Putamen (tissue), 1 donor: ENCODE measurements around the gene DNASE1L3.
"Not testable (repeated sequence)": the region's sequence is repeated elsewhere in the genome, so short reads cannot be mapped to it uniquely, and the experiment has no call there.

ENCODE experiments used
- DNase-seq: peaks from one replicate; pipeline ENCODE4 v3.0.0-alpha.2; 2016; ENCODE audit warnings: low spot score

The DNASE1L3 gene

DNA sequence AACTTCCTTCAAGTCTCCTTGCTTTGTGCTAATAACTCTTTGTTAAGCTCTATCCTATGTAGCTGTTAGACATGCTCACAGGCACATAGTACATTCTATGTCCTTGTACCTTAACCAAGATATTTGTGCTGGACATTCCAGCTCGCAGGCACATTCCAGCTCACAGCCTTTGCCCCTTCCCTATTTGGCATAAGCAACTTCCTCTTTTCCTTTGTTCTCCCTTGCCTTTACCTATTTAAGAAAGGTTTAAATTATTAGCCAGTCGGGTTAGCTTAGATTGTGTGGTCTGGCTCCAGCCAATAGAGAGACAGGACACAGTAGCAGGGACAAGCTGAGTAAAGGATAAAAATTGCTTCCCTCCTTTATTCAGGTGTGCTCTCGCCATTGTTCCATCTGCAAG, 9.3 kb downstream of the DNASE1L3 start:
- not testable (repeated sequence) for DNase-seq

DNA sequence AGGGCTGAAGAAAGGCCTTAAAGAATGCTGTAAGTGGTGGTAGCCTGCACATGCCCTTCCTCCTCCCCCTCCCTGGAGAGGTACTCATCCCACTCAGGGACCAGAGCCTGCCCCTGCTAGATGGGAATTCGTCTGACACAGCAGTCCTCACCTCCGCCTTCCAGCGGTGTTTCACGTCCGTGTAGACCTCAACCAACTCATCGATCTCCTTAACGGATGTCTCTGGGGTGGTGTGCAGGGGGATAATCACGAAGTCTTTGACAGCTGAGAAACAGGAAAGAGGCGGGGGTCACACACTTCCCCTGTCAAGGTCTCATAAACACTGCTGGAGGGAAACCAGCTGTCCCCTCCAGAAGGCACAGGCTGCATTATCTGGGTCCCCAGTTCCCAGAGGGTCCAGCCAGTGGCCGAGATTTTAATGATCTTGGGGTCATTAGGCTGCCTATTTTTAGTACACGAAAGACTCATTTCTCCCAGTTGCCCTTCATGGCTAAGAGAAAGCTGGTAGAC, 9.9 kb downstream of the DNASE1L3 start:
- no peak for DNase-seq

DNA sequence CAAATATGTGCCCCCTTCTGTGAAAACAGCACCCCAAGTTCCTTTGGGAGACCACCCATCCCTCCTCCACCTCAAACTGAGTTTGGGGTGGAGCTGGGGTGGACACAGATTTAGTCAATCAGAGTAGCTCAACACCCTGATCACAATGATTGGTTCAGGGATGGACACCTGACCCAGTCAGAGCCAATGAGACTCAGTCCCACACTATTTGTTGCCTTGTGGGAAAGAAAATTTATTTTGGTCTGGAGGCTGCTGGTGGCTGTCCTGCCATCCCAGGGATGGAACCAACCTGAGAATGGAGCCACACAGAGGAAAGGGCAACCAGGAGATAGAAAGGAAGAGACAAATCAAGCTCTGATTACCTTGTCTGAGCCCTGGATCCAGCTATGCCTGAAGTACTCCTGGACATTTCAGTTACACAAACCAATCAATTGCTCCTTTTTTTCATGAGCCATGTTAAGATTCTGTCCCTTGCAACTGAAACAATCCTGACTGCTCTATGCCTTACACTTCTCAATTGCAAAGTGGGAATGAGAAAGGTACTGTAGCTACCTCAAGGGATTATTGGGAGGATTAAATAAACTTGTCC, 10.6 kb downstream of the DNASE1L3 start:
- DNase-seq, result no peak

DNA sequence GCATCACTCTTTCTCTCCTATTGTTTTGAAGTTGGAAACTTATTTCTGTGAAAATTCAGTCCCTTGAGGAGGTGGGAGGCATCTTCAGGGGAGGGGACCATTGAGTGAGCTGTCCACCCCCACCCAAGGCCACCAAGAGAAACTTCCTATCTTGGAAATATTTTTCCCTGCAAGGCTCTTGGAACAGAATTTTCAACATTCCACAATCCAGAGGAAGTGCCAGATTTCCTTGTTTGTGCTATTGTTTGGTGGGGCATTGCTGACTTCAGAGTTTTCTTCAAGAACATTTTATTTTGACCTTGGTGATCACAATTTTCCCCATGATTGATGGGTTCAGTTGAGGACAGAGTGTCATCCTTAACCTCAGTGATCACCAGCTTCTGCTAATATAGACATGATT, 12.0 kb downstream of the DNASE1L3 start:
- no peak for DNase-seq

DNA sequence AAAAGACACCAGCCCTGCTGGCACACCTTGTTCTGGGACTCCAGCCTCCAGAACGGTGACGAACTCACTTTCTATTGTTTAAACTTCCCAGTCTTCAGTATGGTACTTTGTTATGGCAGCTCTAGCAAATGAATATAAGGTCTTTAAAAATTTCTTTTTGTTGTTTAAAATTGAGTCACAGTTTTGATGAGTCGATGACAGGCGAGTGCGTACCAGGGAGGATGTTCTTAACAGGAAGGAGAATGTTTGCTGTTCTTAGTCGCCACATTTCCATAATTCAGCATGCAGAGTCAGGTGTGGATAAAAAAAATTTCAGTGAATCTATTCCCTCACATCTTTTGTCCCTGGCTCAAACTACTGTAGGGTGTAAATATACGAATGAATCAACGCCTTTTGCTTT, 12.4 kb downstream of the DNASE1L3 start:
- no peak for DNase-seq

DNA sequence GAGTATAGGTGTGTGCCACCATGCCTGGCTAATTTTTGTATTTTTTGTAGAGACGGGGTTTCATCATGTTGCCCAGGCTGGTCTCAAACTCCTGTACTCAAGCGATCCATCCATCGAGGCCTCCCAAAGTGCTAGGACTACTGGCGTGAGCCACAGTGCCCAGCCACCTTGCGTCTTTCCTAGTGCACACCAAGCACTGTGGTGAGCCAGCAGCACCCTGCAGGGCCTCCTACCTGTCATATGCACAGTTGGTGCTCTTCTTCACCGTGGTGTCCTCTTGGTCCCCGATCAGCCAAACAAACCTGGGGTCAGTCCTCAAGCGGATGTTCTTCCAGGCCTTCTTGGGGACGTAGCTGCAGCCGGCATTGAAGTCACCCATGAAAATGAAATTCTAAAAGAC, 13.2 kb downstream of the DNASE1L3 start:
- no peak for DNase-seq

DNA sequence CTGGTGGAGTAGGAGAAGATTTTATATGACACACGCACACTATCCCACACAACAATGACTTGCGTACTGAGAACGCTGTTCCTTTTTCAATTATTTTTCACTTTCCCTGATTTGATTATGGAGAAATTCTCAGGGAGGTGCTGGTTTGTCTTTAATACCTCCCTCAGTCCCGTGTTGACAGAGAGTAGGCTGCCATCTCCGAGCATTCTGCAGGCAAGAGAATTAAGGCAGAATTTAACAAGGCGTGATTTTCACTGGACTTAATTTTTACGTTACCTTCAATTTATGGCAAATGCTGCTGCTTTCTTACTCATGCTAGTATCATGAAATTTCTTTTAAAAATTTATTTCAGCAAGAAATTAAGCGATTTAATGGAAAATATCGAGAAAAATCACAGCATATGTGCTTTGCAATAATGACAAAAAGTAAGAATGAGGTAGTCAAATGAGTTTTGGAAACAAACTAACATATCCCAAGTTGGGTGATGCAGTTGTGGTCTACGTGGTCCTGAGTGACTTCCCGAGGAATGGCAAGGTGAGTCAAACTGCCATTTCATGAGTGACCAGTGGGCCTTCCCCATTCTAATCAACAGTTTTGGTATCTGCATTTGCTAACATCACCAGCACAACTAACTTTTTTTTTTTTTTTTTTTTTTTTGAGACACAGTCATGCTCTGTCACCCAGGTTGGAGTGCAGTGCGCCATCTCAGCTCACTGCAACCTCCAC, 16.9 kb downstream of the DNASE1L3 start:
- DNase-seq, result no peak

DNA sequence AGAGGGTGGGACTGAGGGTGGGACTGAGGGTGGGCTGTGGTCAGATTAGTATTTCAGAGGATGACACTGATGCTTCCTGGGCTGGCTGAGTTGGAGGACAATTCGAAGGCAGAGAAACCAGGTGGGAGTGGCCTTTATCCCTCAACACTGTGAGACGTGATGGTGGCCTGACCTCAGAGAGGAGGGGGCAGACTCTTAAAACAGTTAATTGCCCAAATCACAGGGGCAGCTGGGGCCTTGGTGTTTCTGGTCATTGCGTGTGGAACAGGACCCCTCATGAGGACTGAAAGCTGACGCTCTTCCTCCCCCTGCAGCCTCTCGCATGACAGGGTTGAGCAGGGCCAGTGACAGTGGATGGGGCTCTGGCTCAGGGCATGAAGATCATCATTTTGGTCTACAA, 18.7 kb downstream of the DNASE1L3 start:
- DNase-seq, result no peak

DNA sequence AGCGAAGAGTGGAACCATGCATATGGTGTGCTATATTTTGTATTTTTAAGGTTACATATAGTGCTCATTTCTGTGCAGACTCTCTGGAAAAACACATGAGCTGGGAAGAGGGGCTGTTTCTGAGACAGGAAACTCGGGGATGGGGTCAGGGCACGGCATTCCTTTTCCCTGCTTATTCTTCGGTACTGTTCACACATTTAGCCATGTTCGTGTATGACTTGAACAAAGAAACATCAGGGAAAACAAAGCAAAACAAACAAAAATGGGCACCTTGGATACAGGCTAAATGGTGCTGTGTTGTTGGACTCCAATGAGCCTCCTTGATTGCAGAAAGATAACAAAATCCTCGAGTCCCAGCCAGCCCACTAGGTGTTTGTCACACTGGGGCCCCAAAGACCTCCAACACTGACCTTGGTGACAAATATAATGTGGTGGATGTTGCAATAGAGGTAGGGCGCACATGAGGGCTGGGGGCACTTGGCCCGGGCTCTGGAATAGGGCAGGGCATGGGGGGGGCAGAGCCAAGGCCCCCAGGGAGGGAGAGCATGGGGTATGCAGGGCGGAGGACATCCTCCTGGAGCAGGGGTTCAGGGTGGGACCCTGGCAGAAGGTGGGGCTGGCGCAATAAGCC, 19.3 kb downstream of the DNASE1L3 start:
- DNase-seq, result no peak

DNA sequence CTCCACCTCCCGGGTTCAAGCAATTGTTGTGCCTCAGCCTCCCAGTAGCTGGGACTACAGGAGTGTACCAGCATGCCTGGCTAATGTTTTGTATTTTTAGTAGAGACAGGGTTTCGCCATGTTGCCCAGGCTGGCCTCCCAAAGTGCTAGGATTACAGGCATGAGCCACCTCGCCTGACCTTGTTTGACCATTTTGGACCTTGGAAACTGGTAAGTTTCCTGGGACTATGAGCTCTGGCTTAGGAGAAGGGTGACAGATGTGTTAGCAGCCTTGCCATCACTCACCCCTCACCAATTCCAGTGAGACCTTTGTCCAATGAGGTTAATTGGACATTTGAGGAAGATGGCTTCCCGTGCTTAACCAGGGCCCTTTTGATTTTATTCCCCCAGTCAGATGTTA, 19.9 kb downstream of the DNASE1L3 start:
- no peak for DNase-seq

DNA sequence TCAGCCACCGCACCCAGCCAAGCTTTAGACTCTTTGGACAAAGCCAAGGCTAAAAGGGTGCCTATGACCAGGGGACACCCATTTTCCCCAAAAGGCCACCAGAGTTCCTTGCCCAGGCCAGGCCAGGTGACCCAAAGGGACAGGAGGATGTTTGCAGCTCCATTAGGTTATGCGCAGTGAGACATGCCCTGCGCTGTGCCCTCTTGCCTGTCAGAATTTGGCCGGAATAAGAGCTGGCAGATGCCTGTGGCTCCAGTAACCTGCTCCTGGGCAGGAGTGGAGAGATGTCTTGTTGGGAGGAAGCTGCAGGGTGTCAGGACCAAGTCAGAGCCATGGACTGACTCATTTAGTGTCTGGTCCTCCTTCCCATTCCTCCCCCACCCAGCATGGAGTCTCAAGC, 20.5 kb downstream of the DNASE1L3 start:
- no peak for DNase-seq

DNA sequence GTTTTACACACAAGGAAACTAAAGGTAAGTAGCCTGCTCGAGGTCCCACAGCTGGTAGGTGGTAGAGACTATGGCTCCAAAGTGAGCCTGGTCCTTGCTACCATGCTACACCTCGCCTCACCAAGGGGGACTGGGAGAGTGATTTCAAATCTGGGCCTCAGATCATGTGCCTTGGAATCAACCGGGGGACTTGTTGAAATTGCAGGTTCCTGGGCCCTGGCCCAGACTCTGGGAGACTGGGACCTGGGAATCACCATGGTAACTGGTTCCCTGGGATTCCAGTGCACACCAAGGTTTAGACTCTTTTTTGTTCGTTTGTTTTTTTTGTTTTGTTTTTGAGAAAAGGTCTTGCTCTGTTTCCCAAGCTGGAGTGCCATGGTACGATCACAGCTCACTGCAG, 21.1 kb downstream of the DNASE1L3 start:
- no peak for DNase-seq

DNA sequence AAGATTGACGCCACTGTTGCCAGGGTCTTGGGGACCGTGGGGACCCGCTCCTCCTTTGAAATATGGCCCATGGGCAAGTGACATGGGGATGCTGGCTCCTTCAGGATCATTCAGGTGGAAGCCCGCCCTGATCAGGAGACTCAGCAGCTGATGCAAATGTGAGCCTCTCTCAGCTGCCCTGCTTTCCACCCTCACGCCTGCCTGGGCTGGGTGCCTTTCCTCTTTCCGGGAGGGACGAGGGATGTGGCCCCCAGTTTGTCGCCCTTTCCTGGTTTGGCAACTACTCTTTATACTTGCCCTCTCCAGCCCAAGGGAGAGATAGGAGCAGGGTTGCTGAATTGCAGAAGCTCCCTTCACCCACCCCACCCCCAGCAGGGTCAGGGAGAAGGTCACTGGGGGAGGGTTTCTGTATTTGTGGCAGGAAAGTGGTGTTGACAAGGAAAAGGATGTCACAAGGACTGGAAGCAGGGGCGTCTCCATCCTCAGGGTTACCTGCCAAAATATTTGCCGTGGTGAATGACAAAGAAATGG, 21.8 kb downstream of the DNASE1L3 start:
- no peak for DNase-seq

DNA sequence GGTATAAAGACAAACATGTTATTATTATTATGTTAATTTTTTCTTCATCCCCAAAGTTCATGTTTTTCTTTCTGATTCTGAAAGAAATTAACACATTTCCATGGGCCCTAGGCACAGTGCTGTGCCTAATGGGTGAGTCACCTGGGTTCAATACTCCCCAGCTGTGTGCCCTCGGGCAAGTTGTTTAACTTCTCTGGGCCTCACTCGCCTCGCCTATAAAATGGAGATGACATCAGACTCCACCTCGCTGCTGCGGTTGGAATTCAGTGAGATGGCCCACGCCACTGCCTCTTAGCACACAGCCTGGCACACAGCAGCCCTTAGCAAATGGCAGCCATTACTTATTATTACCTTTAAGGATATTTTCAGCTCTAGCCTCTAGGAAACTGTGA, 22.6 kb downstream of the DNASE1L3 start:
- DNase-seq, result no peak

DNA sequence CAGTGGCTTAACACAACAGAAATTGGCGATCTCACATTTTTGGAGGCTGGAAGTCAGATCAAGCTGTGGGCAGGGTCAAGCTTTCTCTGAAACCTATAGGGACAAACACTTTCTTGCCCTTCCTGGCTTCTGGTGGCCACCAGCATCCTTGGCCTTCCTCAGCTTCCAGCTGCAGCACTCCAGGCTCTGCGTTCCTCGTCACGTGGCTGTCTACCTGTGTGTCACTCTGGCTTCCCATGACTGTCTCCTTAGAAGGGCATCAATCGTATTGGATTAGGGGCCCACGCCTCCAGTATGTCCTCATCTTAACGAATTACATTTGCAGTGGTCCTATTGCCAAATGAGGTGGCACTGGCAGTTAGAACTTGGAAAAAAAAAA, 25.8 kb downstream of the DNASE1L3 start:
- DNase-seq, result no peak

DNA sequence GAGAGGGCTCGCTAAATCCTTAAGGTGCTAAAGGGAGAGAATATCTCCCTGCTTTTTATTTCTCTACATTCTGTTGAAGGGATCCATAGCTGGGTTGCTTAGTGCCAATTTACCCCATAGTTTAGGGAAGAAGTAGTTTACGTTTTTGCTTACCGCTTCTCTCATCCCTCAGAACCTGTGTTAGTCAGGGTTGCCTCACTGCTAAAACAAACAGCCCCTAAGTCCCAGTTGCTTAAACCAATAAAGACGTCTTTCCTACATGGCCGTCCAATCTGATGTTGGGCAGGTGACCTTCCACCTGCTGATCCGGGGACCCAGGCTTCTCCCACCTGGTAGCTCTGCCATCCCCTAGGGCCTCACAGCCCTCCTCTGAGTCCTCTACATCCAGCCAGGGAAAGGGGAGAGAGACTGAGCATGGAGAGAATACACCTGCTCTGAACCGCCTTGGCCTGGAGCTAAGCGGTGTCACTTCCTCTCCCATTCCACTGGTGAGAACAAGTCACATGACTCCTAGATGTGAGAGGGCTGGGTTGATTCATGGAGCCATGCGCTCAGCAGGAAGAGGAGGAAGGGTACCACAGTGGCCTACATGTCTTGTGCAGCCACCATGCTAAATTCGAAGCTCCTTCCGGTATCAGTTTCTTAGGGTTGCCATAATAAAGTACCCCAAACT, 26.3 kb downstream of the DNASE1L3 start:
- no peak for DNase-seq

DNA sequence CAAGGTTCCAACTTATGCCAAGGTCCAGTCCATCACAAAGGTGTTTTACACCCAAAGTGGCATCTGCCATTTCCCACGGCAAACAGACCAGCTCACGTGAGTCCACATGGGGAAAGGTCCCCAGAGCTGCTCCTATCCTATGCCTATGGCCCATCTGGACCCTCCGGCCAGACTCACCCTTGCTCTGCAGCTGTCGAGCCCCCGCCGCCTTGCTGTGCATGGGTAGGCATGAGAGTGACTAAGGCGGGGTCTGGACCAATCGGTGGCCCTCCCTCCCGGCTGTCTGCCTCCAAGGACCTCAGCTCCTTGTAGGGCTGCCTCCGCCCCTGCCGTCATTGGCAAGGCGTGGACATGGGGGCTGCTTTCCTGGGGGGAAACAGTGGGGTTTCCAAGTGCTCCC, 26.9 kb downstream of the DNASE1L3 start:
- no peak for DNase-seq

DNA sequence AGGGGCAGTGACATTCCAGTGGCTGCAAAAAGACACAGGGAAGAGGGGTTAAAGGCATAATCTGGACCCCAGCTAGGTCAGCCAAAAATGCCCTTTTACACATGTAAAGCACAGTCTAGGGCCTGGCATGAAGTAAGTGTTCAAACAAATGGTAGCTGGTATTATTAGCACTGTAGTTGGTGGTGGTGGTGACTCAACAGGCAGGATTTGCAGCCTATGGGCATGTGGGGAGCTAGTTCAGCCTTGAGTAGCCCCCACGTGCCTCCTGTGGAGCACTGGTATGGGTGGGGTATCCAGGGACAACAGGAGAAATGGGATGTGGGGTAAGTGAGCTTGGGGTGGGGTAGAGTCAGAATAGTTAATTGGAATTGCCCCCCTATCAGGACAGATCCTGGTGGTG, 27.6 kb downstream of the DNASE1L3 start:
- no peak for DNase-seq

DNA sequence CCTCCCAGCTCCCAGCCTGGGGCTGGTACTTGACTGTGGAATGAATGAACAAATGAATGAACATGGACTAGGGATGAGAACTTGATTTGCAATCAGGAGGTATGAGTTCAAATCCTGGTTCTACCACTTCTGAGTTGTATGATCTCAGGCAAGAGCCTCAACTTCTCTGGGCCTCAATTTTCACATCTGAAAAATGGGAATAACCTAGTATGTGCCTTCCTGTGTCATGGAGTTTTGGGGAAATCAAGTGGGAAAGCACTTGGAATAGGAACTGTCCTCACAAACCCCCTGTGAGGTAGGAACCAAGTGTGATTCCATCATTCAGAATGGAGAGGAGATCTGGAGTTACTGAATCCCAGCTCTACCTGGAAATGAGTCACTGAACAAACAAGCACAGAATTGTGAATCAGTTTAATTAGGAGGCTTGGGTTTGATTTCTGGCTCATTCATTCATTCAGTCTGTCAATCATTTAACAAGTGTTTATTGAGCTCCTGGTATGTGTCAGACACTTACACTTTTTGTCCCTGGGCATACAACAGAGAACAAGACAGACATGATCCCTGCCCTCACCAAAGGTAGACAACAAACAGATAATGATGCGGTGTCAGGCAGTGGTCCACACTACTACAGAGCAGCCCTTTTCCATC, 29.7 kb downstream of the DNASE1L3 start:
- no peak for DNase-seq

DNA sequence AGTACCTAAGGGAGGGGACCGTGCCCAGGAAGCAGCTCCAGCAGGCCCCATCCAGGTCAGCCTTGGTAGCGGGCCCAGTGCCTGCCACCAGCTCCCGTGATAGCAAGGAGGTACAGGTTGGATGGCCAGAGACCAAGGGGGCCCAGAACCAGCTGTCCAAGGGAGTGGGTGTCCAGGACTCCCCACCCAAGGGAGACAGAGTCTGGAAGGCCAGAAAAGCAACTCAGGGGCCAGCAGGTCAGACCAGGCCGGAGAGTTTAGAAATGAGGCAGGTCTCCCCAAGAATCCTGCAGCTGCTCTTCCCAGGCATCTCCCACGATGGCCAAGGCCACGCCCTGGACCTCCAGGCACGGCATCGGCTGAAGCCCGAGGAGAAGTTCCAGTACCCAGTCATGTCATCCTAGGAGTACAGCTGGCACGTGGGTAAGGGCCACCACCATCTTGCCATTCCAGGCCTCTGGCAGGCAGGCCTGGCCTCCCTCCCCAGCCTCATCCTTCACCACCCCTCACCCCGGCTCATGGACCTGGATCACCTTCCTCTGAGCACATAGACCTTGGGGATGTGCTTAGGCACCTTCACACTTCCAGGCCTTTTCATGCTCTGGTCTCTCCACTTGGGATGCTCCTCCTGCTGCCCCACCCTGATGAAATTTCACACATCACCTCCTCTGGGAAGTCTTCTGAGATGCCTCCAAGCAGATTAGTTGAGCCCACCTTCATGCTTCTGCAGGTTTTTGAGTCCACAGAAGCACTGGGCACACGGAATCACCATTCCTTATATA, 30.5 kb downstream of the DNASE1L3 start:
- no peak for DNase-seq
